B cell (primary cell): ENCODE results near the gene ZNF385D.
"Not testable (repeated sequence)": the region's sequence is repeated elsewhere in the genome, so short reads cannot be mapped to it uniquely, and the experiment has no call there.

Experiments used
- EZH2 ChIP-seq: IDR thresholded peaks from 2 replicates; pipeline ENCODE4 v1.6.1; 2012; ENCODE audit warnings: borderline replicate concordance, low read depth, mild to moderate bottlenecking, moderate library complexity, low read length; ENCODE audit not compliant: insufficient read depth, poor library complexity, severe bottlenecking
- TF ChIP-seq, protein P1 (sequence below): fragments of 200-600 bp; IDR thresholded peaks from one replicate; pipeline ENCODE4 v1.8.0; 2022; ENCODE audit warnings: antibody characterized with exemption, mild to moderate bottlenecking

DNA sequence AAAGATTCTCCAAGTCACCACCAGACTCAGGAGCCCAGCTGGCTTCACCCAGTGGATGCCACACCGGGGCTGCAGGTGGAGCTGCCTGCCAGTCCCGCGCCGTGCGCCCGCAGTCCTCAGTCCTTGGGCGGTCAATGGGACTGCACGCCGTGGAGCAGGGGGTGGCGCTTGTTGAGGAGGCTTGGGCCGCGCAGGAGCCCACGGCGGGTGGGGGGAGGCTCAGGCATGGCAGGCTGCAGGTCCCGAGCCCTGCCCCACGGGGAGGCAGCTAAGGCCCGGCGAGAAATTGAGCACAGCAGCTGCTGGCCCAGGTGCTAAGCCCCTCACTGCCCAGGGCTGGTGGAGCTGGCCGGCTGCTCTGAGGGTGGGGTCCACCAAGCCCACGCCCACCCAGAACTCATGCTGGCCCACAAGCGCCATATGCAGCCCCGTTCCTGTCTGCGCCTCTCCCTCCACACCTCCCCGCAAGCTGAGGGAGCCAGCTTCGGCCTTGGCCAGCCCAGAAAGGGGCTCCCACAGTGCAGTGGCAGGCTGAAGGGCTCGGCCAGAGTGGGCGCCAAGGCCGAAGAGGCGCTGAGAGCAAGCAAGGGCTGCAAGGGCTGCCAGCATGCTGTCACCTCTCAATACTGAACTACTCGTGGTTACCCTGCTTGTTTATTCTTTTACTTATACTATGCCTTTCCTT is 363.7 kb downstream of the ZNF385D start:
- TF ChIP-seq, protein P1, sequence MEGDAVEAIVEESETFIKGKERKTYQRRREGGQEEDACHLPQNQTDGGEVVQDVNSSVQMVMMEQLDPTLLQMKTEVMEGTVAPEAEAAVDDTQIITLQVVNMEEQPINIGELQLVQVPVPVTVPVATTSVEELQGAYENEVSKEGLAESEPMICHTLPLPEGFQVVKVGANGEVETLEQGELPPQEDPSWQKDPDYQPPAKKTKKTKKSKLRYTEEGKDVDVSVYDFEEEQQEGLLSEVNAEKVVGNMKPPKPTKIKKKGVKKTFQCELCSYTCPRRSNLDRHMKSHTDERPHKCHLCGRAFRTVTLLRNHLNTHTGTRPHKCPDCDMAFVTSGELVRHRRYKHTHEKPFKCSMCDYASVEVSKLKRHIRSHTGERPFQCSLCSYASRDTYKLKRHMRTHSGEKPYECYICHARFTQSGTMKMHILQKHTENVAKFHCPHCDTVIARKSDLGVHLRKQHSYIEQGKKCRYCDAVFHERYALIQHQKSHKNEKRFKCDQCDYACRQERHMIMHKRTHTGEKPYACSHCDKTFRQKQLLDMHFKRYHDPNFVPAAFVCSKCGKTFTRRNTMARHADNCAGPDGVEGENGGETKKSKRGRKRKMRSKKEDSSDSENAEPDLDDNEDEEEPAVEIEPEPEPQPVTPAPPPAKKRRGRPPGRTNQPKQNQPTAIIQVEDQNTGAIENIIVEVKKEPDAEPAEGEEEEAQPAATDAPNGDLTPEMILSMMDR = not testable (repeated sequence)
- TF ChIP-seq EZH2 = not testable (repeated sequence)
